Measurements from ENCODE around the gene SLC1A6. TPM values are rescaled to one million over a fixed set of nuclear protein-coding genes. Genes with fewer than 3 reads are reported as not detected.
A peak's percentile ranks its signal among the peaks of the same experiment; 100 is the strongest.
"Not testable (repeated sequence)": the region's sequence is repeated elsewhere in the genome, so short reads cannot be mapped to it uniquely, and the experiment has no call there.

SLC1A6 gene
- total RNA-seq (0.09 TPM), polyA plus RNA-seq (ENCODE audit: insufficient read depth in 1 of 8, insufficient read length in 8 of 8, low replicate concordance in 1 of 8) (1 to 10 TPM in 1 of 8 donors, under 1 TPM in 6, not detected in 1; 0.13 to 3.3 (median 0.29) TPM)
- long read RNA-seq, donor 1 = 0 reads
- long read RNA-seq, donor 2 = 0 reads
- long read RNA-seq, donor 3 = 0 reads
- long read RNA-seq, donor 4 = 0 reads
- long read RNA-seq, donor 5 = 0 reads
- long read RNA-seq, donor 6 = 0 reads
- long read RNA-seq, donor 7 = 0 reads
- long read RNA-seq, donor 8 = 0 reads
- long read RNA-seq, donor 9 = 0 reads
- long read RNA-seq, donor 10 = 0 reads
- long read RNA-seq, donor 11 = 0 reads

DNA sequence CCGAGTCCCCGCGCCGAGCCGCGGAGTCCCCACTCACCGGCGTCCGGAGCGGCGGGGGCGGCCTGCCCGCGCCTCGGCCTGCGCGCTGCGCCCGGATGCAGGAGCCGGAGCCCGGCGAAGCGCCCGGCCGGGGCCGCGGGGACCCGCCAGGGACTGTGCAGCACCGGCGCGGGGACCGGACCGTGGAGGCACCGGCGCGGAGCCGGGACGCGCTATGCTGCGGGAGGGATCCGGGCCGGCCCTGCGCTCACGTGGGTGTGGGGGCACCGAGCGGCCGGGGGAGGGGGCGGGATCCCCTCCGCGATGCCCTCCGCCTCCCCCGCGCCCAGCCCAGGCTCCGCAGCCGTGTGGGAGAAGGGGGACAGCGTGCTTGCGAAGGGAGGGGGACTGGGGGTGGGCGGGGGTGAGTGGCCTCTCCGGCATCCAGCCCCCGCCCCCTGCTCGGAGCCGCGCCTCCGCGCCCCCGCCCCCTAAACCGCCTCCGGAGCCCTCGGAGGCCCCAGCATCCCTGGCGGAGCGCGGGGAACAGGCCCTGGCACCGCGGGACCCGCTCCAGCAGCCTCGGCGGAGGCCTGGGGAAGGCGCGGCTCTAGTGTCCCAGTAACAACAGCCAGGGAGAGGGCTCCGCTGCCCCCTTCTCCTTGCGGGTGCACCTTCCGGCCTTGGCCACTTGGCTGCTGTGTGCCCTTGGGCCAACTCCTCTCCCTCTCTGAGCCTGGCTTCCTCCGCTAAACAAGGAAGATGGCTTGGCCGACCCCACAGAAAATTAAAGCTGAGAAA lies at the start of gene SLC1A6:
Gene SLC1A6 (minus strand): TSS at position 389 of the 780 bp plus-strand sequence. CDS start 6,954 bp downstream, outside the sequence.
- Histone ChIP-seq H3K4me3 (ENCODE audit: low read length) (no peak within 1 kb of the TSS), H3K36me3 (ENCODE audit: control insufficient read depth, insufficient read depth, low read length) (no peaks in the 10 kb centered on the region), H3K27ac (ENCODE audit: low read length) (no peak within 1 kb of the TSS), H3K4me1 (ENCODE audit: control insufficient read depth, insufficient read depth, low read length) (peaks cover 5% of the 10 kb centered on the region), H3K9me3 (replicated peaks; ENCODE audit: control insufficient read depth, low read depth, low read length) (no peaks in the 10 kb centered on the region), H3K27me3 (ENCODE audit: control insufficient read depth, insufficient read depth, low read length) (peaks cover 37% of the 10 kb centered on the region)
- WGBS (ENCODE audit: insufficient coverage) = under 1% methylated on average over 72 of the region's 84 CpGs
- DNase-seq = peak; percentile 5

DNA sequence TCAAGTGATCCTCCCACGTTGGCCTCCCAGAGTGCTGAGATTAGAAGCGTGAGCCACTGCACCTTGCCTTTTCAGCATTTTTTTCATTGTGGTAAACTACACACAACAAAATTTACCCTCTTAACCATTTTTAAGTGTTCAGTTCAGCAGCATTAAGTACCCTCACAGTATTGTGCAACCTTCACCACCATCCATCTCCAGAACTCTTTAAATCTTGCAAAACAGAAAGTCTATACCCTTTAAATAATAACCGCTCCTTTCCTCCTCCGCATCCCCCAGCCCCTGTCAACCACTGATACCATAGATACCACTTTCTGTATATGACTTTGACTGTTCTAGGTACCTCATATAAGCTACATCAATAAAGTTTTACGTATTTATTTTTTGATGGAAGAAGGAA lies 48.8 kb upstream of the SLC1A6 start:
- Histone ChIP-seq H3K27me3 (ENCODE audit: control insufficient read depth, insufficient read depth, low read length) (no peaks in the 10 kb centered on the region), H3K4me3 (ENCODE audit: low read length) (no peak overlapping the region), H3K4me1 (ENCODE audit: control insufficient read depth, insufficient read depth, low read length) (no peaks in the 10 kb centered on the region), H3K36me3 (ENCODE audit: control insufficient read depth, insufficient read depth, low read length) (no peaks in the 10 kb centered on the region), H3K9me3 (replicated peaks; ENCODE audit: control insufficient read depth, low read depth, low read length) (no peaks in the 10 kb centered on the region), H3K27ac (ENCODE audit: low read length) (no peak overlapping the region)
- WGBS (ENCODE audit: insufficient coverage) = 94% methylated on average over 2 of the region's 5 CpGs
- DNase-seq = no peak

DNA sequence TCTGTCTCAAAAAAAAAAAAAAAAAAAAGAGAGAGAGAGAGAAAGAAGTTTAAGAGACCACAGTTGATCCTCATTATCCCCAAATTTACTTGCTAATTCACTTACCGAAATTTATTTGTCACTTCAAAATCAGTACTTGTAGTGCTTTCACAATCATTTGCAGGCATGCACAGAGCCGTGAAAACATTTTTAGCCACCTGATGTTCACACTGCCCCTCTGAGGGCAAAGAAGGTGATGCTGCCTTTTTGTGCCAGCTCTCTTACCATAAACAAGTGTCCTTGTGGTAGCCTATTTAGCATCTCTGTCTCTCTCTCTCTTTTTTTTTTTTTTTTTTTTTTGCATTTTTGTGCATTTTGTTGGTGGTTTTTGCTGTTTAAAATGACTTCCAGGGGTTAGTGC lies 45.6 kb upstream of the SLC1A6 start:
- no peaks in the 10 kb centered on the region for H3K36me3 ChIP-seq (ENCODE audit: control insufficient read depth, insufficient read depth, low read length)
- H3K4me3 ChIP-seq (ENCODE audit: low read length) = no peak overlapping the region
- no peak for DNase-seq
- 86% methylated on average over 1 of the region's 2 CpGs for WGBS (ENCODE audit: insufficient coverage)
- H3K27ac ChIP-seq (ENCODE audit: low read length) = no peak overlapping the region
- H3K9me3 ChIP-seq (replicated peaks; ENCODE audit: control insufficient read depth, low read depth, low read length) = no peaks in the 10 kb centered on the region
- no peaks in the 10 kb centered on the region for H3K4me1 ChIP-seq (ENCODE audit: control insufficient read depth, insufficient read depth, low read length)
- no peaks in the 10 kb centered on the region for H3K27me3 ChIP-seq (ENCODE audit: control insufficient read depth, insufficient read depth, low read length)

DNA sequence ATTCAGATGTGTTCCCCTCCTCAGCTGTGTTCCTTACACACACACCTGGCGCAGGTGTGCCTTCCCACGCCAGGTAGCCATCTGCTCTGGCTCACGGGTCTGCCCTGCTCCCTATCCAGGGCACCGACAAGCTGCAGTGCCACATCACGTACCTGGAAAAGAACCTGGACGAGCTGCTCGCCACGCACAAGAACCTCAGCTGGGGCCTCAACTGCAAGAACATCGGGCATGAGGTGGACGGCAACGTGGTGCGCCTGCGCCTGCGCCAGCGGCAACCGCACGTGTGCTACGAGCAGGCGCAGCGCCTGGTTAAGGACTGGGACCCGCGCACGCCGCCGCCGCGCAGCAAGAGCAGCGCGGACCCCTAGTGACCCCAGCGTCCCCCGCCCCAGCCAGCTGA lies 43.1 kb upstream of the SLC1A6 start:
- no peak overlapping the region for H3K27ac ChIP-seq (ENCODE audit: low read length)
- DNase-seq = no peak
- no peaks in the 10 kb centered on the region for H3K4me1 ChIP-seq (ENCODE audit: control insufficient read depth, insufficient read depth, low read length)
- no peaks in the 10 kb centered on the region for H3K27me3 ChIP-seq (ENCODE audit: control insufficient read depth, insufficient read depth, low read length)
- no peaks in the 10 kb centered on the region for H3K9me3 ChIP-seq (replicated peaks; ENCODE audit: control insufficient read depth, low read depth, low read length)
- WGBS (ENCODE audit: insufficient coverage) = 18% methylated on average over 28 of the region's 31 CpGs
- no peaks in the 10 kb centered on the region for H3K36me3 ChIP-seq (ENCODE audit: control insufficient read depth, insufficient read depth, low read length)
- no peak overlapping the region for H3K4me3 ChIP-seq (ENCODE audit: low read length)

DNA sequence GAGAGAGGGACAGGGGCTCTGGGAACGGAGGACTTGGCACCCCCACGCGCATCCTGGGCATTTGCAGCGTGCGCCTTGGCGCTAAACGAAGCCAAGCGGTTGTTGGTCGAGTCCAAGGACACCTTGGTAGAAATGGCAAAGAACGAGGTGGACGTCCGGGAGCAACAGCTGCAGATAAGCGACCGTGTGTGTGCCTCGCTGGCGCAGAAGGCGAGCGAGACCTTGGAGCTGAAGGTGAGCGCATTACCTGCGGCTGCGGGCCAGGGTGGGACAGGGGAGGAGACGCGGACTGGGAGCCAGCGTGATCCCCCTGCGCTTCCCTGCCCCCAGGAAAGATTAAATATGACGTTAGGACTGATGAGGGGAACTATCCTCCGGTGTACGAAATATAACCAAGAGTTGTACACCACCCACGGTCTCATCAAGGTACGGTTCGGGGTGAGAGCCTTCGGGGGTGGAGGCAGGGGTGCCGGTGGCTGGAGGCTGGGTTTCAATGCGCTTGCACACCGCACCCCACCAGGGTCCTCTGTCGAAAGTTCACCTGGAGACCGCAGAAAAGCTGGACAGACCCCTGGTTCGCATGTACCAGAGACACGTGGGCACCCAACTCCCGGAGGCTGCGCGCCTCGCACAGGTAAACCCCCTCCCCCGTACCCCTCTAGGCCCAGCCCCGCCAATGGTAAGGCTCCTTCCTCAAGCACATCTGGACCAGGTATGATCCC lies 41.8 kb upstream of the SLC1A6 start:
- no peaks in the 10 kb centered on the region for H3K27me3 ChIP-seq (ENCODE audit: control insufficient read depth, insufficient read depth, low read length)
- no peak for DNase-seq
- no peaks in the 10 kb centered on the region for H3K36me3 ChIP-seq (ENCODE audit: control insufficient read depth, insufficient read depth, low read length)
- H3K4me1 ChIP-seq (ENCODE audit: control insufficient read depth, insufficient read depth, low read length) = no peaks in the 10 kb centered on the region
- H3K27ac ChIP-seq (ENCODE audit: low read length) = no peak overlapping the region
- no peaks in the 10 kb centered on the region for H3K9me3 ChIP-seq (replicated peaks; ENCODE audit: control insufficient read depth, low read depth, low read length)
- H3K4me3 ChIP-seq (ENCODE audit: low read length) = no peak overlapping the region
- WGBS (ENCODE audit: insufficient coverage) = 68% methylated on average over 37 of the region's 45 CpGs

DNA sequence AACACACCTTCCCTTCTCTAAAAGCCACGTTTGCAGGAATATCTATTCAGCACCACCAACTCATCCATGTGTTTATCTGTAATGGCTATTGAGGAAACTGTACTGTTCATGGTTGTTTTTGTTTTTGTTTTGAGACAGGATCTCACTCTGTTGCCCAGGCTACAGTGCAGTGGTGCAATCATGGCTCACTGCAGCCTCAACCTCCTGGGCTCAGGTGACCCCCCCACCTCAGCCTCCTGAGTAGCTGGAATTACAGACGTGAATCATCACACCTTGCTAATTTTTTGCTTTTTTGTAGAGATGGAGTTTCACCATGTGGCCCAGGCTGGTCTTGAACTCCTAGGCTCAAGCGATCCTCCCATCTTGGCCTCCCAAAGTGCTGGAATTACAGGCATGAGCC lies 39.2 kb upstream of the SLC1A6 start:
- not testable (repeated sequence) for H3K27me3 ChIP-seq (ENCODE audit: control insufficient read depth, insufficient read depth, low read length)

DNA sequence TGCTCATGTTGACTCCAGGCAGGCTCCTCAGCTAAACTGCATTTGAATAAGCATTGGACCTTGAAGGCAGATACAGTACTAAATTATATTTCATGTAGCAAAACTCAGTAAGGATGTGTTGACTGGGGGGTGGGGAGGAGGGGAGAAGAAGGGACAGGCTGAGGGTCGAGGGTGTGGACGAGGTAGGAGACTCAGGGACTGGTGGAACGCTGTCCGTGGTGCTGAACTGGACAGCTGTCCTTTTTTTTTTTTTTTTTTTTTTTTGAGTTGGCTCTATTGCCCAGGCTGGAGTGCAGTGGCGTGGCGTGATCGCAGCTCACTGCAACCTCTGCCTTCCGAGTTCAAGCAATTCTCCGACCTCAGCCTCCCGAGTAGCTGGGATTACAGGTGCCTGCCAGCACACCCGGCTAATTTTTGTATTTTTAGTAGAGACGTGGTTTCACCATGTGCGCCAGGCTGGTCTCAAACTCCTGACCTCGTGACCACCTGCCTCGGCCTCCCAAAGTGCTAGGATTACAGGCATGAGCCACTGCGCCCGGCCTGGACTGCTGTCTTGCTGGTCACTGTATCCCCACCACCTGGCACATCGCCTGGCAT lies 36.4 kb upstream of the SLC1A6 start:
- no peaks in the 10 kb centered on the region for H3K9me3 ChIP-seq (replicated peaks; ENCODE audit: control insufficient read depth, low read depth, low read length)
- peaks cover 3% of the 10 kb centered on the region for H3K27me3 ChIP-seq (ENCODE audit: control insufficient read depth, insufficient read depth, low read length)
- no peak overlapping the region for H3K4me3 ChIP-seq (ENCODE audit: low read length)
- no peak overlapping the region for H3K27ac ChIP-seq (ENCODE audit: low read length)
- WGBS (ENCODE audit: insufficient coverage) = 29% methylated on average over 15 of the region's 18 CpGs
- peak; percentile 47 for DNase-seq
- H3K36me3 ChIP-seq (ENCODE audit: control insufficient read depth, insufficient read depth, low read length) = no peaks in the 10 kb centered on the region
- H3K4me1 ChIP-seq (ENCODE audit: control insufficient read depth, insufficient read depth, low read length) = no peaks in the 10 kb centered on the region

More for the DNA sequence above, 39.2 kb upstream of the SLC1A6 start:
- WGBS (ENCODE audit: insufficient coverage) = 57% methylated on average over 1 of the region's 3 CpGs
- not testable (repeated sequence) for H3K27ac ChIP-seq (ENCODE audit: low read length); H3K9me3 ChIP-seq (replicated peaks; ENCODE audit: control insufficient read depth, low read depth, low read length); H3K36me3 ChIP-seq (ENCODE audit: control insufficient read depth, insufficient read depth, low read length); DNase-seq; H3K4me3 ChIP-seq (ENCODE audit: low read length); H3K4me1 ChIP-seq (ENCODE audit: control insufficient read depth, insufficient read depth, low read length)

DNA sequence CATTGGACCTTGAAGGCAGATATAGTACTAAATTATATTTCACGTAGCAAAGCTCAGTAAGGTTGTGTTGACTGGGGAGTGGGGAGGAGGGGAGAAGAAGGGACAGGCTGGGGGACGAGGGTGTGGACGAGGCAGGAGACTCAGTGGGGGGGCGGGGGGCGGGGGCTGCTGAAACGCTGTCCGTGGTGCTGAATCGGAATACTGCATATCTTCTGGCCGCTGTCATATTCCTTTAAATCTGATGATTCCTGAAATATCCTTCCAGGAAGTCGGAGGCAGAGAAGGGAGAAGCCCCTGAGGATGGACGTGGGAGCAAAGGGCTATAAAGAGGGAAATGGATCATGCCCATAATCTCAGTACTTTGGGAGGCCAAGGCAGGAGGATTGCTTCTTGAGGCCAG lies 34.9 kb upstream of the SLC1A6 start:
- DNase-seq = no peak
- H3K4me1 ChIP-seq (ENCODE audit: control insufficient read depth, insufficient read depth, low read length) = no peaks in the 10 kb centered on the region
- no peaks in the 10 kb centered on the region for H3K36me3 ChIP-seq (ENCODE audit: control insufficient read depth, insufficient read depth, low read length)
- H3K27me3 ChIP-seq (ENCODE audit: control insufficient read depth, insufficient read depth, low read length) = peaks cover 12% of the 10 kb centered on the region
- H3K4me3 ChIP-seq (ENCODE audit: low read length) = no peak overlapping the region
- no peak overlapping the region for H3K27ac ChIP-seq (ENCODE audit: low read length)
- 0% methylated on average over 4 of the region's 11 CpGs for WGBS (ENCODE audit: insufficient coverage)
- no peaks in the 10 kb centered on the region for H3K9me3 ChIP-seq (replicated peaks; ENCODE audit: control insufficient read depth, low read depth, low read length)

DNA sequence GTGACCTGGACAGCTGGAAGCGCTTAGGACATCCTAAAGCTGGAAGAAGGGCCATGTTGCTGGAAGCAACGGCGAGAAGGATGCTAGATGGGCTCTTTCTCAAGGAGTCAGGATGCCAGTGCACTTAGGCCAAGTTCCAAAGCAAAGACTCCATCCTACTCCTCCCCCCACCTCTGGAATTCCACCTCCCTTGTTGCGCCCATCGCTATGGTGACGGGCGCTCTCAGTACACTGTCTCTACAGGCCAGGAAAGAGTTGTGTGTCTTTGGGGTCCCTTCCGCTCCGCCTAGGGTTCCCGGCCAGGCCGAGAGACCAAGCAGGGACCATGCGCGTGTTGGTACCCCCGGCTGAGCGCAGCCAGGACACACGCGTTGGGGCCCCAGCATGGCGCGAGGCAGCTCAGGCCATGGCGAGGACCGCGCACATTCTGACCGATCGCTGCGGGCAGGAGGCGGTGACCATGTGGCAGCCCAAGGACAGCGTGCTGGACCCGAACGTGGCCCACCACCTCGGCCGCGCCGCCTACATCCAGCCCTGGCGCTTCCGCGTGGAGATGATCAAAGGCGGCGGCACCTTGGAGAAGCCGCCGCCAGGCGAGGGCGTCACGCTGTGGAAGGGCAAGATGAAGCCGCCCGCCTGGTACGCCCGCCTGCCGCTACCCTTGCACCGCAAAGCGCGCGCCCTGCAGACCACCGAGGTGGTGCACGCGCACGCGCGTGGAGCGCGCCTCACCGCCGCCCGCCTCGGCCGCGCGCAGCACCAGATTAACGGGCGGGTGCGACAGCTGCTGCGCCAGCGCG lies 31.0 kb upstream of the SLC1A6 start:
- no peak overlapping the region for H3K4me3 ChIP-seq (ENCODE audit: low read length)
- peaks cover 12% of the 10 kb centered on the region for H3K27me3 ChIP-seq (ENCODE audit: control insufficient read depth, insufficient read depth, low read length)
- H3K27ac ChIP-seq (ENCODE audit: low read length) = no peak overlapping the region
- DNase-seq = no peak
- H3K4me1 ChIP-seq (ENCODE audit: control insufficient read depth, insufficient read depth, low read length) = no peaks in the 10 kb centered on the region
- H3K9me3 ChIP-seq (replicated peaks; ENCODE audit: control insufficient read depth, low read depth, low read length) = no peaks in the 10 kb centered on the region
- no peaks in the 10 kb centered on the region for H3K36me3 ChIP-seq (ENCODE audit: control insufficient read depth, insufficient read depth, low read length)
- WGBS (ENCODE audit: insufficient coverage) = under 1% methylated on average over 70 of the region's 73 CpGs

Data from muscle of leg (tissue), 16 donors.